Measurements from ENCODE around the gene PARD6B. TPM values are rescaled to one million over a fixed set of nuclear protein-coding genes. Genes with fewer than 3 reads are reported as not detected.

The PARD6B gene
- total and polyA plus RNA-seq, 2 donors (not counting 3 experiments of a cell fraction or from before 2014, with no cell fraction given): 0.03 TPM; not detected in 1

GRCh38 chr20:50682947-50683530 is 48.3 kb upstream of the PARD6B start:
- H3K9me1 ChIP-seq (replicated peaks; ENCODE audit: control insufficient read depth, extremely low read depth, insufficient read depth, low read length): no peaks in the 10 kb centered on the region
- no peaks in the 10 kb centered on the region for H3K4me1 ChIP-seq (ENCODE audit: control insufficient read depth, extremely low read depth, insufficient read depth, low read length)
- dilution Hi-C loops (cut with MboI; ENCODE audit: extremely low pct_ligation_motif_present, low sequenced_read_pairs) (no loop called here), intact Hi-C loops (cut with micrococcal nuclease) (no loop called here)
- H3K79me2 ChIP-seq (ENCODE audit: control insufficient read depth, insufficient read depth, low read length): no peaks in the 10 kb centered on the region
- no peaks in the 10 kb centered on the region for H3K9me3 ChIP-seq (replicated peaks; ENCODE audit: control insufficient read depth, insufficient read depth, low read length)
- no peaks in the 10 kb centered on the region for H4K20me1 ChIP-seq (replicated peaks; ENCODE audit: control insufficient read depth, extremely low read depth, insufficient read depth, low read length)
- H3K27ac ChIP-seq (ENCODE audit: insufficient read depth, low read depth, low read length): no peak overlapping the region
- ChIA-PET CTCF (interaction anchor here (1.2 to 1.3 kb wide), 2 partner anchors 22 to 66 kb away, joined by 3 to 4 read pairs; no protein-coding TSS in a partner anchor), POLR2A (interaction anchor here (0.6 kb wide), 1 partner anchor 39 kb away, joined by 4 read pairs; no protein-coding TSS in a partner anchor)
- H3K4me2 ChIP-seq (ENCODE audit: insufficient read depth, low read length): no peak overlapping the region
- no peaks in the 10 kb centered on the region for H3K36me3 ChIP-seq (ENCODE audit: control insufficient read depth in 2 of 2, extremely low read depth in 1 of 2, insufficient read depth in 2 of 2, low read length in 2 of 2)
- no peak overlapping the region for H2AFZ ChIP-seq (ENCODE audit: low read depth, low read length)
- no peak for FAIRE-seq
- no peak for TF ChIP-seq POLR2A (IDR thresholded peaks at IDR 0.05; ENCODE audit: low read depth, low read length)
- TF ChIP-seq POLR2AphosphoS5 (IDR thresholded peaks at IDR 0.05; ENCODE audit: insufficient read depth, low read depth, low read length): no peak
- no peak for TF ChIP-seq MYC (IDR thresholded peaks at IDR 0.05; ENCODE audit: low read depth, low read length)
- TF ChIP-seq EZH2 (IDR thresholded peaks at IDR 0.05; ENCODE audit: borderline replicate concordance, low read depth, low read length, severe bottlenecking): no peak
- H3K4me3 ChIP-seq (replicated peaks in 1 of 3; ENCODE audit: insufficient read depth in 1 of 3, low read depth in 1 of 3, low read length in 3 of 3): no peak overlapping the region
- no peak for DNase-seq (ENCODE audit: low read depth, low spot score)
- H3K9ac ChIP-seq (replicated peaks; ENCODE audit: extremely low read depth, insufficient read depth, low read length): no peak overlapping the region
- H3K27me3 ChIP-seq (ENCODE audit: control insufficient read depth in 2 of 2, insufficient read depth in 2 of 2, low read length in 2 of 2): peaks cover 0 to 2% of the 10 kb centered on the region in 2 experiments
- no TSS peak for BruUV-seq (replicated peaks)

- no peaks in the 10 kb centered on the region for H3K4me1 ChIP-seq (ENCODE audit: control insufficient read depth, extremely low read depth, insufficient read depth, low read length)
- FAIRE-seq (no peak), DNase-seq (ENCODE audit: low read depth, low spot score) (no peak)
- POLR2A ChIA-PET: interaction anchor here (0.6 kb wide), 1 partner anchor 39 kb away, joined by 4 read pairs; no protein-coding TSS in a partner anchor
- no peak overlapping the region for H2AFZ ChIP-seq (ENCODE audit: low read depth, low read length)
- peaks cover 2% of the 10 kb centered on the region in 2 experiments for H3K27me3 ChIP-seq (ENCODE audit: control insufficient read depth in 2 of 2, insufficient read depth in 2 of 2, low read length in 2 of 2)
- TF ChIP-seq EZH2 (IDR thresholded peaks at IDR 0.05; ENCODE audit: borderline replicate concordance, low read depth, low read length, severe bottlenecking): no peak
- no peak for TF ChIP-seq JUN (IDR thresholded peaks at IDR 0.05; ENCODE audit: borderline replicate concordance, insufficient read depth, insufficient read length, low read depth)
- TF ChIP-seq POLR2A (IDR thresholded peaks at IDR 0.05; ENCODE audit: low read depth, low read length): no peak
- no peak for TF ChIP-seq MAX (IDR thresholded peaks at IDR 0.05; ENCODE audit: insufficient read depth, insufficient read length)
- no peak for TF ChIP-seq FOS (IDR thresholded peaks at IDR 0.05; ENCODE audit: borderline replicate concordance, insufficient read depth, low read length)
- TF ChIP-seq CTCF (IDR thresholded peaks at IDR 0.05; ENCODE audit: extremely low read depth in 1 of 2, insufficient read depth in 1 of 2, low read depth in 1 of 2, low read length in 2 of 2): no peak
- no peak for TF ChIP-seq MYC (IDR thresholded peaks at IDR 0.05; ENCODE audit: low read depth, low read length)
- TF ChIP-seq GATA2 (IDR thresholded peaks at IDR 0.05; ENCODE audit: insufficient read depth, insufficient read length, low read depth, low read length): no peak
- TF ChIP-seq POLR2AphosphoS5 (IDR thresholded peaks at IDR 0.05; ENCODE audit: insufficient read depth, low read depth, low read length): no peak
- no peaks in the 10 kb centered on the region for H3K36me3 ChIP-seq (ENCODE audit: control insufficient read depth in 2 of 2, extremely low read depth in 1 of 2, insufficient read depth in 2 of 2, low read length in 2 of 2)
- CTCF ChIA-PET: interaction anchor here (1.2 to 1.3 kb wide), 2 partner anchors 22 to 66 kb away, joined by 3 to 4 read pairs; no protein-coding TSS in a partner anchor
- intact Hi-C loops (cut with micrococcal nuclease) (no loop called here), dilution Hi-C loops (cut with MboI; ENCODE audit: extremely low pct_ligation_motif_present, low sequenced_read_pairs) (no loop called here)
- no peaks in the 10 kb centered on the region for H3K79me2 ChIP-seq (ENCODE audit: control insufficient read depth, insufficient read depth, low read length)
- no peak overlapping the region for H3K4me2 ChIP-seq (ENCODE audit: insufficient read depth, low read length)
- H3K9ac ChIP-seq (replicated peaks; ENCODE audit: extremely low read depth, insufficient read depth, low read length): no peak overlapping the region
- no peaks in the 10 kb centered on the region for H4K20me1 ChIP-seq (replicated peaks; ENCODE audit: control insufficient read depth, extremely low read depth, insufficient read depth, low read length)
- no peak overlapping the region for H3K4me3 ChIP-seq (replicated peaks in 1 of 3; ENCODE audit: insufficient read depth in 1 of 3, low read depth in 1 of 3, low read length in 3 of 3)
- no peak overlapping the region for H3K27ac ChIP-seq (ENCODE audit: insufficient read depth, low read depth, low read length)
- BruUV-seq (replicated peaks): no TSS peak
- no peaks in the 10 kb centered on the region for H3K9me1 ChIP-seq (replicated peaks; ENCODE audit: control insufficient read depth, extremely low read depth, insufficient read depth, low read length)
- H3K9me3 ChIP-seq (replicated peaks; ENCODE audit: control insufficient read depth, insufficient read depth, low read length): no peaks in the 10 kb centered on the region
These were observed 47.8 kb upstream of the PARD6B start for GRCh38 chr20:50683570-50683969.

Data from endothelial cell of umbilical vein (primary cell).